ENCODE results near the gene HINT3.

The HINT3 gene

GRCh38 chr6:125918681-125919566 lies 37.6 kb upstream of the HINT3 start:
- Histone ChIP-seq H3K9me2 (ENCODE audit: low read depth, low read length) (no peaks in the 10 kb centered on the region), H2AFZ (ENCODE audit: low read length) (no peak overlapping the region), H3K27ac (ENCODE audit: low read depth, low read length, poor library complexity, severe bottlenecking) (peak overlapping the region; percentile 5), H3K9me3 (ENCODE audit: low read length) (no peaks in the 10 kb centered on the region), H3K4me2 (ENCODE audit: low read length) (peak overlapping the region; percentile 36; the same call in 1 of the 2 replicates), H3K4me1 (ENCODE audit: insufficient read depth, low read length, severe bottlenecking) (peaks cover 23% of the 10 kb centered on the region), H3K9ac (ENCODE audit: low read length) (no peak overlapping the region; the same call in 1 of the 2 replicates), H3F3A (ENCODE audit: insufficient read depth, low read length) (no peaks in the 10 kb centered on the region), H3K4me3 (ENCODE audit: low read depth, low read length, poor library complexity, severe bottlenecking) (no peak overlapping the region), H4K20me1 (ENCODE audit: insufficient read depth, low read length) (no peaks in the 10 kb centered on the region), H3K79me2 (ENCODE audit: insufficient read depth, low read length) (no peaks in the 10 kb centered on the region), H3K27me3 (ENCODE audit: insufficient read depth, low read length) (no peaks in the 10 kb centered on the region), H3K36me3 (ENCODE audit: insufficient read depth, low read length) (peaks cover 79% of the 10 kb centered on the region)
- TF ChIP-seq EZH2 (IDR thresholded peaks at IDR 0.05; ENCODE audit: borderline replicate concordance, low read length) = no peak
- no peak for TF ChIP-seq CTCF (IDR thresholded peaks at IDR 0.05; ENCODE audit: low read length)

DNA sequence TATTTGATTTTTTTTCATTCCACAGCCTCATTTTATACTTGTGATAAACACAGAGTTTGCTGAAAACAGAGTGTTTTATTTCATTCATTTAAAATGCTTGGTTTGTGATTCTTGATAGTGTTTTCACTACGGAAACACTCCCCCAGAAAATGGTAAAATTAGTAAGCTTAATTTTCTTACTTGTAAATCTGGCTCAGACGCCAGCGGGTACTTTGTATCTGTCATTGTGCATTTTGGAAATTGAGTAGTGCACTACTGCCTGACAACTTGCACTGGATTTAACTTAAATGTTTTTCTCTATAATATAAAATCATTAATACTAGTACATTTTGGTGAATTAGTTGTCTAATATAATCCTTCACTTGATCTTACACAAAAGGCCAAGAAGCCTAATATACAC lies 37.0 kb upstream of the HINT3 start:
- H3K4me1 ChIP-seq (ENCODE audit: insufficient read depth, low read length, severe bottlenecking) = peaks cover 23% of the 10 kb centered on the region
- no peak overlapping the region for H3K4me3 ChIP-seq (ENCODE audit: low read depth, low read length, poor library complexity, severe bottlenecking)
- H3K9me2 ChIP-seq (ENCODE audit: low read depth, low read length) = no peaks in the 10 kb centered on the region
- H3K36me3 ChIP-seq (ENCODE audit: insufficient read depth, low read length) = peaks cover 84% of the 10 kb centered on the region
- no peak for TF ChIP-seq CTCF (IDR thresholded peaks at IDR 0.05; ENCODE audit: low read length)
- TF ChIP-seq EZH2 (IDR thresholded peaks at IDR 0.05; ENCODE audit: borderline replicate concordance, low read length) = no peak
- no peak overlapping the region; the same call in 1 of the 2 replicates for H3K9ac ChIP-seq (ENCODE audit: low read length)
- H3K27ac ChIP-seq (ENCODE audit: low read depth, low read length, poor library complexity, severe bottlenecking) = no peak overlapping the region
- H3K79me2 ChIP-seq (ENCODE audit: insufficient read depth, low read length) = no peaks in the 10 kb centered on the region
- no peaks in the 10 kb centered on the region for H3K27me3 ChIP-seq (ENCODE audit: insufficient read depth, low read length)
- no peak overlapping the region for H2AFZ ChIP-seq (ENCODE audit: low read length)
- H3F3A ChIP-seq (ENCODE audit: insufficient read depth, low read length) = no peaks in the 10 kb centered on the region
- H3K4me2 ChIP-seq (ENCODE audit: low read length) = peak overlapping the region; percentile 36; the same call in 1 of the 2 replicates
- H3K9me3 ChIP-seq (ENCODE audit: low read length) = no peaks in the 10 kb centered on the region
- H4K20me1 ChIP-seq (ENCODE audit: insufficient read depth, low read length) = no peaks in the 10 kb centered on the region

DNA sequence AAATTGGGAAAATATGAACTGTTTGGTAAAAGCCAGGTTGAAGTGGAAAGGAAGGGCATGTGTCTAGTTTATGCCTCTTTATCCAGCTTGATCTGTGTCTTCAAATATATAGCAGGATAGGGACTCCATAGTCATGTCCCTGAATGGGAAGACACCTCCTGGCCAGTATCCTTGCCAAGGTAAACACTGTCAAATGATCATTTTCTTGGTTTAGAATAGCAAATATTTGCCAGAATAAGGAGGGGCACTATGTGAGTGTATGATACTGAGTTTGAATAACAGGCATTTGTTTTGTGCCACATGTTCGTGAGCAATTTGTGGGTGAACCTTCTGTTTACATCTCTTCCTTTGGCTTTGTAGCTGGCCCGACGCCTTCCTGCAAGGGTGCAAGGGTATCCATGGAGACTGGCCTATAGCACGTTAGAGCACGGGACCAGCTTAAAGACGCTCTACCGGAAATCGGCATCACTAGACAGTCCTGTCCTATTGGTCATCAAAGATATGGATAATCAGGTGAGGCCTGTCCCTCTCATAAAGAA lies 34.2 kb upstream of the HINT3 start:
- Histone ChIP-seq H3K4me1 (ENCODE audit: insufficient read depth, low read length, severe bottlenecking) (peaks cover 23% of the 10 kb centered on the region), H3K4me2 (ENCODE audit: low read length) (no peak overlapping the region), H3K27ac (ENCODE audit: low read depth, low read length, poor library complexity, severe bottlenecking) (no peak overlapping the region), H3K9me2 (ENCODE audit: low read depth, low read length) (no peaks in the 10 kb centered on the region), H3K9ac (ENCODE audit: low read length) (no peak overlapping the region), H3K9me3 (ENCODE audit: low read length) (no peaks in the 10 kb centered on the region), H2AFZ (ENCODE audit: low read length) (no peak overlapping the region), H4K20me1 (ENCODE audit: insufficient read depth, low read length) (no peaks in the 10 kb centered on the region), H3K27me3 (ENCODE audit: insufficient read depth, low read length) (no peaks in the 10 kb centered on the region), H3K79me2 (ENCODE audit: insufficient read depth, low read length) (no peaks in the 10 kb centered on the region), H3F3A (ENCODE audit: insufficient read depth, low read length) (no peaks in the 10 kb centered on the region), H3K4me3 (ENCODE audit: low read depth, low read length, poor library complexity, severe bottlenecking) (no peak overlapping the region), H3K36me3 (ENCODE audit: insufficient read depth, low read length) (peaks cover 77% of the 10 kb centered on the region)
- TF ChIP-seq CTCF (IDR thresholded peaks at IDR 0.05; ENCODE audit: low read length) (no peak), EZH2 (IDR thresholded peaks at IDR 0.05; ENCODE audit: borderline replicate concordance, low read length) (no peak)

Data from OCI-LY1 (cell line).